Left lung (tissue), 10 donors: Measurements from ENCODE around the gene HIVEP3. TPM values are rescaled to one million over a fixed set of nuclear protein-coding genes. Genes with fewer than 3 reads are reported as not detected.

Experiments
- ATAC-seq: fragments of 200-7000 bp; cut with Tn5 transposase; one replicate; pipeline ENCODE4 v1.9.1; 2020; ENCODE audit warnings: moderate library complexity
- DNase-seq, 4 donors: peaks; one replicate each; pipeline ENCODE4 v3.0.0-alpha.2; 2013 to 2020
- H3K27ac ChIP-seq, 2 donors: fragments of 200-600 bp; sonication (generic) in 1 of 2; one replicate each; pipeline versions ENCODE4 v1.5.0 to v1.8.0; 2020 to 2021
- H3K27me3 ChIP-seq, 2 donors: fragments of 200-600 bp; sonication (generic) in 1 of 2; one replicate each; pipeline versions ENCODE4 v1.5.0 to v1.8.0; 2020 to 2021
- H3K36me3 ChIP-seq, 2 donors: fragments of 200-600 bp; sonication (generic) in 1 of 2; one replicate each; pipeline versions ENCODE4 v1.5.0 to v1.8.0; 2020 to 2021
- H3K4me1 ChIP-seq, 2 donors: fragments of 200-600 bp; one replicate each; pipeline ENCODE4 v1.8.0; 2021
- H3K4me3 ChIP-seq, 2 donors: fragments of 200-600 bp; sonication (generic) in 1 of 2; one replicate each; pipeline versions ENCODE4 v1.5.0 to v1.8.0; 2020 to 2021; ENCODE audit warnings: mild to moderate bottlenecking in 1 of 2
- H3K9me3 ChIP-seq, 2 donors: fragments of 200-600 bp; sonication (generic) in 1 of 2; one replicate each; pipeline versions ENCODE4 v1.5.0 to v1.8.0; 2020 to 2021
- intact Hi-C, 2 donors: fragments of 100-400 bp; cut with DNase I; formaldehyde crosslinking; loops; one replicate each; pipeline versions ENCODE4 v1.11.2 to v1.14.2; 2022
- polyA plus RNA-seq, 6 donors: library from polyadenylated mRNA; unstranded; fragments of 120-200 nt; gene quantifications; one replicate each; pipeline ENCODE4 v1.2.1, GENCODE V29; 2013; ENCODE audit not compliant: insufficient read length in 6 of 6
- total RNA-seq, 2 donors: library from RNA; stranded (reverse); fragmentation: NEBNext Ultra II Directional; extraction: Animal tissue kit (Norgen Biotek cat#: 25700); gene quantifications; one replicate each; pipeline ENCODE4 v1.2.1, GENCODE V29; 2021
- TF ChIP-seq, protein P1 (sequence below), 2 donors: fragments of 200-600 bp; sonication (generic) in 1 of 2; IDR thresholded peaks; one replicate each; pipeline versions ENCODE4 v1.5.0 to v1.8.0; 2021; ENCODE audit warnings: antibody characterized with exemption in 2 of 2
- donor health status: DM: no; HTN: yes; CAD: no.
- donor health status: DM: no; HTN: no; CAD: no.

HIVEP3 gene
- total and polyA plus RNA-seq, 8 donors: 6.0 to 15.6 (median 7.4) TPM

DNA sequence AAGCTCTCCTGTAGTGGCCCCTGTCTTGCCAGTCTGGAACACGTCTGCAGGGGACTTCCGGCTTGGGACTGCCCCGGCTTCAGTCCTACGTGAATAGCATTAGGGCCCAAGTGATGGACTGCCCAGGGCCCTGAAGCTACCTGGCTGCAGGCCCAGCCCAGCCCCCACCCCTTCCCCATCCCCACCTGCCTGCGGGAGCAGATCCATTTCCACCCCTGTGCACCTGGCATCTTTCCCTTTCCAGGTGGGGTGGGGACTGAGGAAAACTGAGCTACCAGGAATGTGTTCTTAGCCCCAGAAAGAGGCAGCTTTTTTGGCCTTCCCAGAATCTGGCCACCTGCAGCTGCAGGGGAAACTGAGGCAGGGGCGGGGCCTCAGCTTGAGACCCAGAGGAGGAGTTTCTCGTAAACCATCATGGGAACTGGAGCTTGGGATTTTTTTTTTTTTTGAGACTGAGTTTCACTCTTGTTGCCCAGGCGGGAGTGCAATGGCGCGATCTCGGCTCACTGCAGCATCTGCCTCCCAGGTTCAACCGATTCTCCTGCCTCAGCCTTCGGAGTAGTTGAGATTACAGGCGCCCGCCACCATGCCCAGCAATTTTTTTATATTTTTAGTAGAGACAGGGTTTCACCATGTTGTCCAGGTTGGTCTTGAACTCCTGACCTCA is 437.5 kb downstream of the HIVEP3 start:
- no peak overlapping the region for H3K4me3 ChIP-seq
- ATAC-seq: no peak
- intact Hi-C loops: no loop called here
- DNase-seq: no peak
- no peak overlapping the region for H3K27ac ChIP-seq
- H3K9me3 ChIP-seq: no peaks in the 10 kb centered on the region
- TF ChIP-seq, protein P1, sequence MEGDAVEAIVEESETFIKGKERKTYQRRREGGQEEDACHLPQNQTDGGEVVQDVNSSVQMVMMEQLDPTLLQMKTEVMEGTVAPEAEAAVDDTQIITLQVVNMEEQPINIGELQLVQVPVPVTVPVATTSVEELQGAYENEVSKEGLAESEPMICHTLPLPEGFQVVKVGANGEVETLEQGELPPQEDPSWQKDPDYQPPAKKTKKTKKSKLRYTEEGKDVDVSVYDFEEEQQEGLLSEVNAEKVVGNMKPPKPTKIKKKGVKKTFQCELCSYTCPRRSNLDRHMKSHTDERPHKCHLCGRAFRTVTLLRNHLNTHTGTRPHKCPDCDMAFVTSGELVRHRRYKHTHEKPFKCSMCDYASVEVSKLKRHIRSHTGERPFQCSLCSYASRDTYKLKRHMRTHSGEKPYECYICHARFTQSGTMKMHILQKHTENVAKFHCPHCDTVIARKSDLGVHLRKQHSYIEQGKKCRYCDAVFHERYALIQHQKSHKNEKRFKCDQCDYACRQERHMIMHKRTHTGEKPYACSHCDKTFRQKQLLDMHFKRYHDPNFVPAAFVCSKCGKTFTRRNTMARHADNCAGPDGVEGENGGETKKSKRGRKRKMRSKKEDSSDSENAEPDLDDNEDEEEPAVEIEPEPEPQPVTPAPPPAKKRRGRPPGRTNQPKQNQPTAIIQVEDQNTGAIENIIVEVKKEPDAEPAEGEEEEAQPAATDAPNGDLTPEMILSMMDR (IDR thresholded peaks at IDR 0.05): no peak
- H3K4me1 ChIP-seq: peaks cover 18 to 31% of the 10 kb centered on the region in 2 donors
- peaks cover 0 to under 1% of the 10 kb centered on the region in 2 donors for H3K27me3 ChIP-seq
- no peaks in the 10 kb centered on the region for H3K36me3 ChIP-seq

DNA sequence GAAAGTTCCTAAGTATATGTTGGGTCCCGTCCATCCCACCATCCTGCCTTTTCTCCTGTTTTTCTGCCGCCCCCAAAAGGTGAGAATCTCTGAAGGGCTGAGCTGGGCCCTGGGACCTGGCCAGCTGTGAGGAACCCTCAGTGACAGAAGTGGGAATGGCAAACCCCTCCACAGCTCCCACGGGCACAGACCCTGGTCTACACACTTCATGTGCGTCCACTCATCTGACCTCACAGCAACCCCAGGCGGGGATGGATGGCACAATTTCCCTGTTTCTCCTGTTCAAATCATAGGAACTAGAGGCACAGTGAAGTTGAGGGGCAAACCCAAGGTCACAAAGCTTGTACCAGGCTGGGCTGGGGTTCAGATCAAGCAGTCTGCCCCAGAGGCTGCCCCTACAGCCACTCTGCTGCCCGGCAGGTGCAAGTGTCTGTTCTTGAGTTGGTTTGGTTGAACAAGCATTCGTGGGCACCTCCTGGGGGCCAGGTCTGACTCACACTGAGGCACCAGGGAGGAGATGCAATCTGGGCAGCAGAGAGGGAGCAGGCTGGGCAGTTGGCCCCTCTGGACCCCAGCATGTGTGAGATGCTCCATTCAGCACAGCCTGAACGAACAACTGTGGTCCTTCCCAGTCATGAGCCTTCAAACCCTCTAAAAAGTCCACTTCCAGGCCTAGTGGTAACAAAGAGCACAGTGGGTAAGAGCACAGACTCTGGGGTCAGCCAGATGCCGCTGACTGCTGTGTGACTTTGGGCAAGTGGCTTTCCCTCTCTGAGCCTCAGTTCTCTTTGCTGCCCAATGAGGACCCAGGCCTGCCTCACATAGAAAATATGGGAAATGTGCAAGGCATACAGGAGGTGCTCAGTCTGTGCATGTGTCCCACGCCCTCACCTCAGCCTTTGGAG is 438.3 kb downstream of the HIVEP3 start:
- ATAC-seq: no peak
- DNase-seq: no peak
- TF ChIP-seq, protein P1 (IDR thresholded peaks at IDR 0.05): no peak
- Histone ChIP-seq H3K4me1 (peaks cover 15 to 27% of the 10 kb centered on the region in 2 donors), H3K27ac (no peak overlapping the region), H3K4me3 (no peak overlapping the region), H3K27me3 (no peaks in the 10 kb centered on the region), H3K36me3 (no peaks in the 10 kb centered on the region), H3K9me3 (no peaks in the 10 kb centered on the region)
- intact Hi-C loops: no loop called here

DNA sequence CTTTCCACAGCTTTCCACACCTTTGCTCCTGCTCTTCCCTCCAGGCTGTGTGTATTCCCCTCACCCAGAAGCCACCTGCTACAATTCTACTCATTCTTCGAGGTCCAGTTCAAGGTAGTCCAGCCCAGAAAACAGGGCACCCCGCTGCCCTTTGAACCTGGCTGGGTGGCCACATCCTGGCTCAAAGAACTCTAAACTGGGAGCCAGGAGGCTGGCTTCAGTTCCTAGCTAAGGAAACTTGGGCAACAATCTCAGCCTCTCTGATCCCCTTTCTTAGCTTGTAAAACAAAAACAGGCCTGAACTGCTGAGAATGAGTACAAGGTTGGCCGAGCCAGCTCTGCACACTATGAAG is 438.9 kb downstream of the HIVEP3 start:
- DNase-seq: no peak
- intact Hi-C loops: no loop called here
- TF ChIP-seq, protein P1 (IDR thresholded peaks at IDR 0.05): no peak
- H3K4me1 ChIP-seq: peaks cover 13 to 25% of the 10 kb centered on the region in 2 donors
- H3K9me3 ChIP-seq: no peaks in the 10 kb centered on the region
- no peak for ATAC-seq
- no peaks in the 10 kb centered on the region for H3K36me3 ChIP-seq
- no peaks in the 10 kb centered on the region for H3K27me3 ChIP-seq
- H3K4me3 ChIP-seq: no peak overlapping the region
- no peak overlapping the region for H3K27ac ChIP-seq

DNA sequence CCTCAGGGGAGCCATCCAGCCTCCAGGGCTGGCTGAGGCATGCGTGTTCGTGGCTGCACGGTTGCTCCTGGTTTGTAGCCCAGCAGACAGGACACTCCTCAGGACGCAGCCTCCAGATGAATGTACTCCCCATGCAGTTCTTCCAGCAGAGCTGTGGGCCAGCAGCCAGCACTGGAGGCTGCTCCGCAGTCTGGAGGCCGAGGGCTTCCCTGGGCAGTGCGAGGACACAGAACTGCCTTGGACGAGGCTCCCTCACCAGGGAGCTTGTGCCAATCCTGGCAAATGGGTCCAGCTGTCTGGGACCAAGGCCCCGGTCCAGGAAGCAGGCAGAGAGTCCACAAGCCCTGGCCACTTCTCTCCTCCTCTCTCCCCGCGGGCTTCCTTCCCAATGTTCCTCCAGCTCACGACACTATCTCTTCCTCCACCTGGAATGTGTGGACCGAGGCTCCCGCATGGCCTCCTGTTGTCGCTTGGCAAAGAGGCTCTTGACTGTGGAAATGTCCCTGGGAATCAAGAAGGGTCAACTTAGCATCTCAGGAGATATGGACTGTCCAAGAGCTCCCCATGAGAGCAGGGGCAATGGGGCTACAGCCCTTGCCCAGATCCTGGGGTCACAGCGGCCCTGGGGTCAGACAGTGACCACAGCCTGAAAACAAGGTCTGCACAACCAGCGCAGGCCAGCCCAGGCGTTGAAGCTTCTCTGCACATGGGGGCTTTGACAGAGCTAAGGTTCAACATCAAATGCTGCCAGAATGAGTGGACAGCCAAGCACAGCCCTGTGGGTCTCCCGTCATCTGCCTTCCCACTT is 439.5 kb downstream of the HIVEP3 start:
- intact Hi-C loops: no loop called here
- H3K4me1 ChIP-seq: peaks cover 13 to 23% of the 10 kb centered on the region in 2 donors
- ATAC-seq: no peak

More for the DNA sequence above, 439.5 kb downstream of the HIVEP3 start:
- H3K27ac ChIP-seq: no peak overlapping the region
- peak in 1 of 4 donors; percentile 81 for DNase-seq
- H3K9me3 ChIP-seq: no peaks in the 10 kb centered on the region
- no peaks in the 10 kb centered on the region for H3K27me3 ChIP-seq
- H3K4me3 ChIP-seq: no peak overlapping the region
- TF ChIP-seq, protein P1 (IDR thresholded peaks at IDR 0.05): no peak
- H3K36me3 ChIP-seq: no peaks in the 10 kb centered on the region
